ENCODE results near the gene ZNF12. TPM values are rescaled to one million over a fixed set of nuclear protein-coding genes. Genes with fewer than 3 reads are reported as not detected.

ZNF12 gene
- total and polyA plus RNA-seq, 2 of the 8 experiments (the other 6 are each of a cell fraction or from before 2014, with no cell fraction given), result 6.7 to 16.2 TPM

- WGBS, 2 experiments (ENCODE audit: extremely low coverage in 1 of 2, insufficient coverage in 1 of 2, insufficient read length in 1 of 2, insufficient replicate concordance in 2 of 2, low coverage in 1 of 2, low lambda C conversion rate in 2 of 2, missing lambda C conversion rate in 1 of 2), result 5% methylated on average over 41 of the region's 47 CpGs; no CpG with 5 or more reads in 1 of the 2 experiments
- Histone ChIP-seq H3K9me3 (ENCODE audit: insufficient read depth in 2 of 2, low read depth in 1 of 2, low read length in 1 of 2) (peaks cover 8 to 16% of the 10 kb centered on the region in 2 experiments), H2BK15ac (ENCODE audit: low read length) (0 out of 2 replicates have a peak overlapping the region, but pooled peaks have one; percentile 18), H4K5ac (ENCODE audit: insufficient read length, low read depth, low read length) (no peak overlapping the region), H4K20me1 (replicated peaks in 1 of 2; ENCODE audit: control insufficient read depth in 1 of 2, insufficient read depth in 2 of 2, low read length in 2 of 2) (peaks cover 3 to 9% of the 10 kb centered on the region in 2 experiments), H3K9ac (replicated peaks in 1 of 4; ENCODE audit: extremely low read depth in 1 of 4, low read depth in 3 of 4, low read length in 3 of 4) (peak overlapping the region; percentile 65 to 92 (median 82)), H3K27me3 (replicated peaks in 1 of 4; ENCODE audit: control insufficient read depth in 3 of 4, extremely low read depth in 1 of 4, insufficient read depth in 3 of 4, low read length in 3 of 4) (no peaks in the 10 kb centered on the region; a peak in 2 of 7 replicates), H3K36me3 (ENCODE audit: control insufficient read depth in 2 of 4, insufficient read depth in 4 of 4, low read length in 3 of 4) (peaks cover 3 to 32% (median 18%) of the 10 kb centered on the region in 4 experiments; a peak in 7 of 8 replicates), H2BK20ac (ENCODE audit: low read length) (no peak overlapping the region), H2BK120ac (replicated peaks; ENCODE audit: low read depth, low read length) (no peak overlapping the region), H3K4me3 (ENCODE audit: extremely low read depth in 1 of 4, insufficient read depth in 2 of 4, low read depth in 3 of 4, low read length in 4 of 4) (peak overlapping the region; percentile 83 to 99 (median 87)), H4K91ac (replicated peaks; ENCODE audit: insufficient read length, low read length) (no peak overlapping the region), H2BK12ac (ENCODE audit: low read depth, low read length) (no peak overlapping the region), H4K8ac (ENCODE audit: extremely low read depth, insufficient read depth, low read length) (peak overlapping the region; percentile 81), H3K4ac (replicated peaks; ENCODE audit: insufficient read length, low read depth, low read length) (no peak overlapping the region), H3K79me1 (ENCODE audit: low read depth, low read length) (peaks cover 18% of the 10 kb centered on the region), H3K18ac (ENCODE audit: extremely low read depth, low read length) (no peak overlapping the region), H3K79me2 (ENCODE audit: control insufficient read depth in 1 of 2, insufficient read depth in 2 of 2, low read length in 2 of 2) (peaks cover 32 to 47% of the 10 kb centered on the region in 2 experiments), H3K4me1 (replicated peaks in 1 of 4; ENCODE audit: control insufficient read depth in 3 of 4, insufficient read depth in 4 of 4, low read length in 3 of 4) (peaks cover 0 to 4% (median 0%) of the 10 kb centered on the region in 4 experiments; a peak in 2 of 7 replicates), H3K14ac (ENCODE audit: insufficient read length) (no peak overlapping the region), H2AFZ (ENCODE audit: low read length) (peak overlapping the region; percentile 14; the same call in 1 of the 2 replicates), H2BK5ac (ENCODE audit: low read depth, low read length) (peak overlapping the region; percentile 32), H3K4me2 (ENCODE audit: insufficient read depth in 1 of 2, low read depth in 2 of 2, low read length in 2 of 2) (peak overlapping the region; percentile 99), H3K23me2 (ENCODE audit: low read depth, low read length) (peaks cover 9% of the 10 kb centered on the region; the same call in 1 of the 2 replicates), H3K56ac (replicated peaks; ENCODE audit: insufficient read length, low read depth, low read length) (peak overlapping the region; percentile 25), H2AK5ac (ENCODE audit: low read depth, low read length) (no peak overlapping the region), H3K27ac (ENCODE audit: low read depth, low read length) (peak overlapping the region; percentile 60; the same call in 1 of the 2 replicates), H3K23ac (ENCODE audit: insufficient read length) (no peak overlapping the region)
- ChIA-PET POLR2A (ENCODE audit: partially characterized antibody) (no interaction called here), CTCF (ENCODE audit: partially characterized antibody) (no interaction called here)
- DNase-seq (ENCODE audit: low read depth in 1 of 2, low spot score in 2 of 2) (no peak), FAIRE-seq (no peak)
- TF ChIP-seq ASH2L (IDR thresholded peaks at IDR 0.05; ENCODE audit: low read length) (peak; percentile 38), RXRA (IDR thresholded peaks at IDR 0.05; ENCODE audit: insufficient read depth, low read depth, low read length) (no peak)
Measured at GRCh38 chr7:6705959-6706665, 635 bp downstream of the ZNF12 start.

Data from H1 (cell line).